HG02870 (cell line): ENCODE data around the gene GALNT15.
A peak's percentile ranks its signal among the peaks of the same experiment; 100 is the strongest.

ENCODE experiments used
- ATAC-seq: cut with Tn5 transposase; IDR thresholded peaks from one replicate; pipeline ENCODE4 v1.9.1; 2021; ENCODE audit warnings: mild to moderate bottlenecking, moderate library complexity; ENCODE audit not compliant: unreplicated experiment

Gene GALNT15

GRCh38 chr3:16150285-16150684, 24.2 kb upstream of the GALNT15 start:
- no peak for ATAC-seq

GRCh38 chr3:16151109-16151508, 23.4 kb upstream of the GALNT15 start:
- ATAC-seq = no peak

DNA sequence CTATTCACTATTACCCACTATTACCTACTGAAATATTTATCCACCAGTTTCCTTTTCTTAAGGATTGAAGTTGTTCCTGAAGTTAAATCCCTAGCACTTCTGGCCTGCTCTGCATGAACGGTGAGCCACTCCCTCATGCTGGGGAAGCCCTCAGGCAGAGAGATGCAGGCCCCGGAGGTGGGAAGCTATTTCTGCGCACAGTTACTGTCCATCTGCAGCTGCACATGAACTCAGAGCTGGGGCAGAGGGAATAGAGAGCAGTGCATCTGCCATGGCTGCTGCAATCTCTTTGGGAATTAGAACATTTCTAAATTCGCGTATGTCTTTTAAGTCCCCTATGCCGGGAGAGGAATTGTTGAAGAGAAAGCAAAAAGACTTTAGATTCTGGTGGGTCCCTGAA, 6.3 kb upstream of the GALNT15 start:
- ATAC-seq = no peak

- ATAC-seq = no peak
Observed at GRCh38 chr3:16171009-16171408, 3.5 kb upstream of the GALNT15 start.

- no peak for ATAC-seq
Observed at GRCh38 chr3:16171825-16172224, 2.7 kb upstream of the GALNT15 start.

DNA sequence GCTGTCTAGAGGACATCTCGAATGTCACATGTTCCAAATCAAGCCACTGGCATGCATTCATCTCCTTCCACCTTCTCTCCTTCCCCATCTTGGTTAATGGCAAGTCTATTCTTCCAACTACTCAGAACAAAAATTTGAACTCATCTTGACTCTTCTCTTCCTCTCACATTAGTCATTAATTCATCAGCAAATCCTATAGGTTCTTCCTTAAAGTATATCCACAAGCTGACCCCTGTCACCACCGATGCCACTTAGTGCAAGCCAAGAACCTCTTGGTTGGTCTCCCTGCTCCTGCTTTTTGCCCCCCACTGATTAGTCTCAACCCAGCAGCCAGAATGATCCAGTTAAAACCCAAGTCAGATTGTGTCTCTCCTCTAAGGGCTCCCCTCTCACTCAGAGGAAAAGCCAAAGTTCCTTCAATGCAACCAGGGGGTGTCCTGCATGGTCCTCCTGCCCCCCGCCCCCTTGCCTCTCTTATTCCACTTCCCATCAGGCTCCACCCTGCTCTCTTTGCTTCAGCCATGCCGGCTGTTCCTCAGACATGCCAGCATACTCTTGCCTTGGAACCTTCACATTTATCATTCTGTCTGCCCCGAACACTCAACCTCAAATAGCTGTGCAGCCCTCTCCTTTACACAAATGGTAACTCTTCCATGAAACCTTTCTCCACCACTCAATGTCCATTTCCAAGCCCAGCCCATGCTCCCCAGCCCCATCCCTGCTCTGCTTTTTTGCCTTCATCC, 1.0 kb upstream of the GALNT15 start:
- ATAC-seq = no peak

DNA sequence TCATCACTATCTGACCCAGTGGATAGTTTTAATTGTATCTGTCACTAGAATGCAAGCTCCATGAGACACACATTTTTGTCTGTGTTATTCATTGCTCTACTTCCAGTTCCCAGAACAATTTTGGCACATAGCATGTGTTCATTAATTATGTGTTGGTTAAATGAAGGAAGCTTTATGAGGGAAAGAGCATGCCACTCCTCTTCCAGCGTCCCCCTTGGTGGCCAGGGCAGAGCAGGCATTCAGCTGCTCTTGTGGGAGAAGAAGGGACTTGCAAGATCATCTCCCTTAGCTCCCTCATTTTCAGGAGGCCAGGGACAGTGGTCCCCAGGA, 489 bp upstream of the GALNT15 start:
- ATAC-seq = no peak

DNA sequence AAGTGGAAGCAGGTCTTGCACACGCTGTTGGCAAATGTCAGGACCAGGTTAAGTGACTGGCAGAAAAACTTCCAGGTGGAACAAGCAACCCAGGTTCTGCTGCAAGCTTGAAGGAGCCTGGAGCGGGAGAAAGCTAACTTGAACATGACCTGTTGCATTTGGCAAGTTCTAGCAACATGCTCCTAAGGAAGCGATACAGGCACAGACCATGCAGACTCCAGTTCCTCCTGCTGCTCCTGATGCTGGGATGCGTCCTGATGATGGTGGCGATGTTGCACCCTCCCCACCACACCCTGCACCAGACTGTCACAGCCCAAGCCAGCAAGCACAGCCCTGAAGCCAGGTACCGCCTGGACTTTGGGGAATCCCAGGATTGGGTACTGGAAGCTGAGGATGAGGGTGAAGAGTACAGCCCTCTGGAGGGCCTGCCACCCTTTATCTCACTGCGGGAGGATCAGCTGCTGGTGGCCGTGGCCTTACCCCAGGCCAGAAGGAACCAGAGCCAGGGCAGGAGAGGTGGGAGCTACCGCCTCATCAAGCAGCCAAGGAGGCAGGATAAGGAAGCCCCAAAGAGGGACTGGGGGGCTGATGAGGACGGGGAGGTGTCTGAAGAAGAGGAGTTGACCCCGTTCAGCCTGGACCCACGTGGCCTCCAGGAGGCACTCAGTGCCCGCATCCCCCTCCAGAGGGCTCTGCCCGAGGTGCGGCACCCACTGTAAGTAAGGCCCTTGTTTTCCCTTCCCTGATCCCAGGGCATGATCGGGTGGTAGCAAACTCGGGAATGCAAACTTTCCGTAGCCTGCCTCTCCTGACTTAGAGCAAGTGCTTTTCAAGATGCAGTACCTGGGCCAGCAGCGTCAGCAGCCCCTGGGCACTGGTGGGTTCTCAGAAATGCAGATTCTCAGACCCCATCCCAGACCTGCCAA, 759 bp downstream of the GALNT15 start:
- no peak for ATAC-seq

DNA sequence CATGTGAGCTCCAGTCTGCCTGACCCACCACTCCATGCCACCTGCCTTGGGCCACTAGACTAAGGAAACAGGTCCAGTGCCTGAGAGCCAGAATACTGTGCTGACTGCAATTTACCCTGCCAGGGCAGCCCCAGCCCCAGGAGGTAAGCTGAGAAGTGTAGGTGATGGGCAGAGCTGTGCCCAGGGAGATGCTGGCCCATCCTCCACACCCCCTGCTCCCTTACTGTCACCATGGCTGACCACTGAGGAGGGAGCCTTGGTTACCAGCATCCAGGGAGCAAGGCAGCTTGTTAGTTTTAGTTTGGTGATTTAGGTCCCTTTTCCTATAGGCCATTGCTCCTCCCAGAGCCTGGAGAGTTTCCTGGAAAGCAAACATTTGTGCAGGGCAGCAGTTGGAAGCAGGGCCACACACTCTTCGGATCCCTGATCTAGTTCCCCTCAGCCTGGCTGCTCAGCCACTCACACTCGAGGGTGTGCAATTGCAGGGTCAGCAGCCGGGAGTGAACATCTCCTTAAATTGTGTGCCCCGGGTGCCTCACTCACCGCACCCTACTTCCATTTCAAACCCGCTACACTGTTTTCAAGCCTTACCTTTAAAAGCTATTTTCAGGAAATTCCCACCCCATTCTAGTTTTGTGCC, 2.0 kb downstream of the GALNT15 start:
- no peak for ATAC-seq

- no peak for ATAC-seq
Observed at GRCh38 chr3:16177382-16177781, 2.9 kb downstream of the GALNT15 start.

- peak; percentile 69 for ATAC-seq
Observed at GRCh38 chr3:16177962-16178627, 3.6 kb downstream of the GALNT15 start.

DNA sequence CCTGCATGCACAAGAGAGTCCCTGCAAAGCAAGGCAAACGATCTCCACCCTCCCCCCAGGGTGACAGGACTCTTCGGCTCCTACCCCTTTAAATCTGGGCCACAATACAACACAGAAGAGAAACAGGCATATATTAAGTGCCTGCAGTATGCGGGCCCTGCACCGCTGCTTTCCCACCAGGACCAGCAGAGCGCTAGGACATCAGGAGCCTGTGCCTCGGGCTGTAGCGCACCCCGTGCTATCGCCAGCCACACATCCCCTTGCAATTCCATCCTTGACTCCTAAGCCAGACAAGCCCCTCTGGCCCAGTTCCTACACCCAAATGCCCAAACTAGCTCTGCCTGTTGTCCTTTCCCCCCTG, 4.1 kb downstream of the GALNT15 start:
- peak; percentile 11 for ATAC-seq

GRCh38 chr3:16179261-16179660, 4.8 kb downstream of the GALNT15 start:
- no peak for ATAC-seq

DNA sequence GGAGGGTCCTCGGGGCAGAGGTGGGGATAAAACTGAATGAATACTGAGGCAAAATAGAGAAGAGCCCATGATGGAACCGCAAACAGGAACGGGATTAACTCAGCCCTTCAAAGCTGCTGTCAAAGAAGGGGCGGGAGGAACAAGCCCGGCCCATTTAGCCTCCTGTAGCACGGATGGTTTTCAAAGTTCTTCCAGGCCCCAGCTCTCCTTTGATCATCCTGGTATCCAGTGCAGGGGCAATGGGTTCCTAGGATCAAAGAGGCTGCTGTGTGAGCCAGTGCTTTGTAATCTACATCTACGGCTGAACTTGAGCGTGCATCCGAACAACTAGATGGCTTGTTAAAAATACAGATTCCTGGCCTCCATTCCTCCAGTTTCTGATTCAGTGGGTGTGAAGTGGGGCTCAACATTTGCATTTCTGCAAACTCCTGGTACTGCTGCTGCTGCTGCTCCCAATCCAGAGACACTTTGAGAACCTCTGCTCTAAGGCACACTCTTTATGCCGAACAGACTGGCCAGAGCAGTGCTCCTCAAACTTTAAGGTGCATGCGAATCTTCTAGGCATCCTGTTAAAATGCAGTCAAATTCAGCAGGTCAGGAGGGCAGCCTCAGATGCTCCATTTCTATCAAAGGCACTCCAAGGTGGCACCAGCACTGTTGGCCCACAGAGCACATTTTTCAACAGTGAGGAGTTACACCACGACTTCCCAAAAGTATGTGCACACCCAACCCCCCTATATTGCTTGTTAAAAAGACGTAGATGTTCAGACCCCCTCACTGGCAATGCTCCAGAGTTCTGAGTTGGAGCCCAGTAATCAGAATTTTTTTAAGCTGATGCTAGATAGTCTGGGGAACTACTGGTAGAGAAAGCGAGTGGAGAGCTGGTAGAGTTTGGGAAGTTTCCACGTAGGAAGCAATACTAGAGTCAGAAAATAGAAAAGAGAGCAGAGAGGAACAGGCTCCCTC, 5.6 kb downstream of the GALNT15 start:
- ATAC-seq = no peak

GRCh38 chr3:16180737-16181134, 6.3 kb downstream of the GALNT15 start:
- no peak for ATAC-seq

GRCh38 chr3:16181361-16181760, 6.9 kb downstream of the GALNT15 start:
- ATAC-seq = no peak

DNA sequence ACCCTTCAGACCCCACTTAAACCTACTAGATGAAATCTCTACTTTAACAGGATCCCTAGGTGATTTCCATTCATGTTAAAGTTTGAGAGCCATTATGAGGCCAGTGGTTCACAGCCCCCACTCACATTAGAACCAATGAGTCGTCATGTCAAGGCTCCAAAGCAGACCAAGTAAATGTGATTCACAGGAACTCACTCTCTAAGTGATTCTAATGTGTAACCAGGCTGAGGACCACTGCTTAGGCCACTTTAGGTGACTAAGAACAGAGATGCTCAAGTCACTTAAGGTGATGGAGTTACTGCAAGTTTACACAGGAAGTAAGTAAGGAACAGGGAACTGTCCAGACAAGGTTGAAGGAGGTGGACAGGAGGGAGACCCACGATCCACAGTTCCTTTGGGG, 7.7 kb downstream of the GALNT15 start:
- no peak for ATAC-seq

- no peak for ATAC-seq
Observed at GRCh38 chr3:16182612-16183011, 8.1 kb downstream of the GALNT15 start.

DNA sequence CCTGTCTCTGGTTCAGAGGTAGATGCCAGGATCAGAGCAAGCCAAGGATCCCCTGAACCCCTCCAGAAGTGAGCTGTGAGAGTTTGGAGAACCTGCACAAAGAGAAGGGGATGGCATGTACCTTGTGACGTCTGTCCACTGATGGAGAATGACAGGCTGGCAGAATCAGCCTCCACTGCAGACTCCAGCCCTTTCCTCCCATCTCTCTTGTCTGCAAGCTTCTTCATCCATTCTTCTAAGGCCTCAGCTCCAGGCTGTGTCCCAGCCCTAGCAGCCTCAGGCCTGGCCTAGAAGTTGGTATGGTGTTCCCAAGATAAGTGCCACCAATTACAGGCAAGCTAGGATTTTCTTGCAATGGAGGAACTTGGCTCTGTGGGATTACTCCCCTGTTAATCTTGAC, 8.6 kb downstream of the GALNT15 start:
- ATAC-seq = no peak

DNA sequence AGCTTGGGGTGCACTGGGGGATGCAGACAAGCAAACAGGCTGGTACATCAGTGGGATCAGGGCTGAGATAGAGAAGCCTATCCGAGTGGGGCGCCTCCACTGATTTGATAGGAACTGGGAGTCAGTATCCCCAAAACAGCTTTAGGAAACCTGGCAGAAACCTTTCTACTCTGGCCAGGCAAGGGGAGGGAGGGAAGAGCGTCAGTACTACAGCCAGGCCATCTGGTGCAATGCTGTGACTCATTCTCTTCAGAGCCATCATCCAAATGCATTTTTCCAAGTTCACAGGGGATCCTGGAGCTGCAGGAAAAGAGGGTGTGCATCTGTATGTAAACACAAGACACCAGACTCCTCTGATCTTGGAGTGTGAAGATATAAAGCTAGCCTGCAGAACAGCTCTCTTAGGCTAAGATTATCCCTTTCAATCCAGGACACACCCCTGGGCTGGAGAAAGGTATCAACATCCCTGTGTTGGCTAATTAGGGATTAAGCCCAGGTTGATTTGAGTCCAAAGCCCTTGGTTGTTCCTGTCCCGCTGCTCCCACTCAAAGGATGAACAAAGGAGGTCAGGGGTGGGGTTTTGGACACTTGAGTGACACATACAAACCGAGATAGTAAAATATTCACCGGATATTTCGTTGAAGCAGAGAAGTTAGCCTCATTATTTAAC, 9.3 kb downstream of the GALNT15 start:
- no peak for ATAC-seq
